ENCODE data around the gene TRIM61. TPM values are rescaled to one million over a fixed set of nuclear protein-coding genes. Genes with fewer than 3 reads are reported as not detected.
"Not testable (repeated sequence)": the region's sequence is repeated elsewhere in the genome, so short reads cannot be mapped to it uniquely, and the experiment has no call there.

Gene TRIM61
- polyA plus RNA-seq, 4 donors, result 0.55 to 6.2 TPM; not detected in 2

DNA sequence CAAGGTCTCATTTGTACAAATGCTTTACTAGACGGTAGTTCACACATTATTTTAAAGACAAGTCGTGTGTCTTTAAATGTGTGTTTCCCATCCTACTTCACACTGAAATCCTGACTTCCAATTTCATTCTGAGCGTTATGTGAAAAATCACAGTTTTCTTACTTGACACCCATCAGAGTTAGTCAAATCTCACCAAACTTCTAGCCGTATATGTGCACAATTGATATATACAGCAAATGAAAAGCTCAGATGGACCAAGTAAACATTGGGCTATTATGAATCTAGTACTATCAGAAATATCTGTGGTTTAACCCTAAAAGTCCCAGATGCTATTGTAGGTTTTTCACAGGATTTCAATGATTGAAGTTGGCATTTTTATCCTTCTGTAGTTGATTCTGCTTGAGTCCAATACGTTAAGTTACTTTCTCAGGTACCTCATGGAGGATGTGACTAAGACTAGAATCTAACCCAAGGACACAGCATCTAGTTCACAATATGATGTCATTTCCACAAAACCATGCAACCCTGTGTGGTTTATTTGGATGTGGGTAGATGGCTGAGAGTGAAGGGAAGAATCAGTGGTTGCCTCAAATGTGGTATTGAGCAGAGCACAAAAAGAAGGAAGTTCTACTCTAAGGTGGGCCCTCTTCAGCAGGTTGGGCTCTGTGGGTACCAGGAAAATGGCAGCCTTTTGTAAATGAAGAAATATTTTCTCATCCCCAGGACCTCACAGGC, 32.2 kb upstream of the TRIM61 start:
- Histone ChIP-seq H3K4me1 (ENCODE audit: control insufficient read depth in 3 of 3, insufficient read depth in 2 of 3, low read depth in 1 of 3, low read length in 2 of 3) (no peaks in the 10 kb centered on the region), H3K9me3 (ENCODE audit: control insufficient read depth in 2 of 2, insufficient read depth in 1 of 2, low read depth in 1 of 2, low read length in 1 of 2) (no peaks in the 10 kb centered on the region), H3K27ac (ENCODE audit: low read depth in 1 of 3, low read length in 2 of 3) (no peak overlapping the region), H3K36me3 (ENCODE audit: control insufficient read depth in 3 of 3, insufficient read depth in 2 of 3, low read depth in 1 of 3, low read length in 3 of 3) (no peaks in the 10 kb centered on the region), H3K27me3 (ENCODE audit: control insufficient read depth in 3 of 3, insufficient read depth in 3 of 3, low read length in 3 of 3) (peaks cover 0 to 4% (median 0%) of the 10 kb centered on the region in 3 donors), H3K4me3 (ENCODE audit: low read depth in 1 of 3, low read length in 3 of 3) (no peak overlapping the region)
- 70 to 78% (median 76%) methylated on average over 5 of the region's 5 CpGs for WGBS, 3 donors
- FAIRE-seq (no peak), DNase-seq (no peak)

DNA sequence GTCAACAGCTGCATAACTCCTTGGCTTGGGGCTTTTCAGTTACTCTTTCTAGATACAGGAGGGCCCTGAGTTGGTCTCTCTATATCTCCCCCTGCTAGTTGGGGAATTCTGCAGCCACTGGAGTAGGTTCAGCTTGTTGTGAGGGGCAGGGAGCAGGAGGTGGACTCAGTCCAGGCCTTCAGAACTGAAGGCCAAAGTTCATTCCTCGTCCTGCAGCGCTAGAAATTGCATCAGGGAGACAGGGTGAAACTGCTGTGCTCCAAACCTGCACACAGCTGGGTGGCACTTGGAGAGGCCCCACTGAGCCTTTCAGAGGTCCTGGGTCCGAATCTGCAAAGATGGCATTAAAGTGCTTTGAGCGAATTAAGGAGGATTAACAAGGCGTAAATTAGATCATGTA, 29.4 kb upstream of the TRIM61 start:
- DNase-seq (no peak), FAIRE-seq (no peak)
- Histone ChIP-seq H3K27me3 (ENCODE audit: control insufficient read depth in 3 of 3, insufficient read depth in 3 of 3, low read length in 3 of 3) (peaks cover 0 to 4% (median 0%) of the 10 kb centered on the region in 3 donors), H3K27ac (ENCODE audit: low read depth in 1 of 3, low read length in 2 of 3) (no peak overlapping the region), H3K4me1 (ENCODE audit: control insufficient read depth in 3 of 3, insufficient read depth in 2 of 3, low read depth in 1 of 3, low read length in 2 of 3) (no peaks in the 10 kb centered on the region), H3K9me3 (ENCODE audit: control insufficient read depth in 2 of 2, insufficient read depth in 1 of 2, low read depth in 1 of 2, low read length in 1 of 2) (no peaks in the 10 kb centered on the region), H3K4me3 (ENCODE audit: low read depth in 1 of 3, low read length in 3 of 3) (no peak overlapping the region), H3K36me3 (ENCODE audit: control insufficient read depth in 3 of 3, insufficient read depth in 2 of 3, low read depth in 1 of 3, low read length in 3 of 3) (no peaks in the 10 kb centered on the region)
- 54 to 73% (median 59%) methylated on average over 5 of the region's 5 CpGs for WGBS, 3 donors

DNA sequence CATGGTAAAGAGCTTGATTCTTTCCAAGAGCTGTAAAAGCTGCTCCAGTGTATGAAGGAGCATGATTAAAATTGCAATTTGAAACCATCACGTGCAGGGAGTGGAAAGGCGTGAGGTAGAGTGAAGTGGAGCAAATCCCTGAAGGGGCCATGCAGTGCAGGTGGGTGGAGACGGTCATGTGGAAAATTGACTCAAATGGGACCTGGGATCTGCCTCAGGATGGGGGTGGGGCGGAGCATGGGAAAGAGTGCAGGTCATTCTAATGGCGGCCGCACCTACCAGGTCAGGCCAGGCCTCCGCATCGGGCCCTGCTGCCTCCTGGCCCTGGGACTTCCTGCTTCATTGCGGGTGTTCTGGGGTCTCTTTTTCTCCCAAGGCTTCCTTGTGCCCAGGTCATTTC, 29.0 kb upstream of the TRIM61 start:
- H3K36me3 ChIP-seq (ENCODE audit: control insufficient read depth in 3 of 3, insufficient read depth in 2 of 3, low read depth in 1 of 3, low read length in 3 of 3), result no peaks in the 10 kb centered on the region
- DNase-seq (no peak), FAIRE-seq (no peak)
- H3K4me3 ChIP-seq (ENCODE audit: low read depth in 1 of 3, low read length in 3 of 3), result no peak overlapping the region
- no peaks in the 10 kb centered on the region for H3K4me1 ChIP-seq (ENCODE audit: control insufficient read depth in 3 of 3, insufficient read depth in 2 of 3, low read depth in 1 of 3, low read length in 2 of 3)
- no peaks in the 10 kb centered on the region for H3K9me3 ChIP-seq (ENCODE audit: control insufficient read depth in 2 of 2, insufficient read depth in 1 of 2, low read depth in 1 of 2, low read length in 1 of 2)
- H3K27ac ChIP-seq (ENCODE audit: low read depth in 1 of 3, low read length in 2 of 3), result no peak overlapping the region
- H3K27me3 ChIP-seq (ENCODE audit: control insufficient read depth in 3 of 3, insufficient read depth in 3 of 3, low read length in 3 of 3), result peaks cover 0 to 4% (median 0%) of the 10 kb centered on the region in 3 donors
- WGBS, 3 donors, result 67 to 89% (median 88%) methylated on average over 8 to 9 of the region's 9 CpGs

DNA sequence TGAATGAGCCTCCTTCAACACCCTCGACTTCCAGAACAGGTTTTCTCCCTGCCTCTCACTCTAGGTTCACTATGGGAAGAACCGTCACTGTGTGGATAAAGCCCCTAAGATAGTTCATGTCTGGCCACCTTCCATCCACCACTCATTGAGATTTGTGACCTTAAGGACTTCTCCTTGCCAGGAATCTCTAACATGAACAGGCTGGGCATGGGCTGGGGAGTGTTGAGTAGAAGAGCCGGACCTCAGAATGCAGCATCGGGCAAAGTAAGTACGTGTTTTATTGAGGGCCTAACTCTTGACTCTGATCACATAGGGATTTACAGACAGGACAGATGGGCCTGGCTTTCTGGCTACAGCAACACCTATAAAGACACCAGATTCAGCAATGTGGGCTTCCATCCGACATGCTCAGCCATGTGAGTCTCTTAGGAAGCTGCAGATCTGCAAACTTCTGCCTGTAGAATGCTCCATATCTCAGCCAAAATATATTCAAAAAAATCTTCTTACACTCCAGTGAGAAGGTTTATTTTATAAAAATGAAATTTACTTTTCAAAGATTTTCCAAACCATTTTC, 28.0 kb upstream of the TRIM61 start:
- 71 to 85% (median 79%) methylated on average over 6 of the region's 6 CpGs for WGBS, 3 donors
- FAIRE-seq, result no peak

DNA sequence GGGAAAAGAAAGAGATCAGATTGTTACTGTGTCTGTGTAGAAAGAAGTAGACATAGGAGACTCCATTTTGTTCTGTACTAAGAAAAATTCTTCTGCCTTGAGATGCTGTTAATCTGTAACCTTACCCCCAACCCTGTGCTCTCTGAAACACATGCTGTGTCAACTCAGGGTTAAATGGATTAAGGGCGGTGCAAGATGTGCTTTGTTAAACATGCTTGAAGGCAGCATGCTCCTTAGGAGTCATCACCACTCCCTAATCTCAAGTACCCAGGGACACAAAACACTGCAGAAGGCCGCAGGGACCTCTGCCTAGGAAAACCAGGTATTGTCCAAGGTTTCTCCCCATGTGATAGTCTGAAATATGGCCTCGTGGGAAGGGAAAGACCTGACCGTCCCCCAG, 24.5 kb upstream of the TRIM61 start:
- H3K9me3 ChIP-seq (ENCODE audit: control insufficient read depth in 2 of 2, insufficient read depth in 1 of 2, low read depth in 1 of 2, low read length in 1 of 2); H3K4me3 ChIP-seq (ENCODE audit: low read depth in 1 of 3, low read length in 3 of 3); FAIRE-seq; H3K4me1 ChIP-seq (ENCODE audit: control insufficient read depth in 3 of 3, insufficient read depth in 2 of 3, low read depth in 1 of 3, low read length in 2 of 3); H3K27ac ChIP-seq (ENCODE audit: low read depth in 1 of 3, low read length in 2 of 3); H3K27me3 ChIP-seq (ENCODE audit: control insufficient read depth in 3 of 3, insufficient read depth in 3 of 3, low read length in 3 of 3); DNase-seq; H3K36me3 ChIP-seq (ENCODE audit: control insufficient read depth in 3 of 3, insufficient read depth in 2 of 3, low read depth in 1 of 3, low read length in 3 of 3): not testable (repeated sequence)
- 25 to 59% (median 45%) methylated on average over 2 to 4 of the region's 4 CpGs for WGBS, 3 donors

More for the DNA sequence above, 28.0 kb upstream of the TRIM61 start:
- H3K27me3 ChIP-seq (ENCODE audit: control insufficient read depth in 3 of 3, insufficient read depth in 3 of 3, low read length in 3 of 3), result peaks cover 0 to under 1% (median 0%) of the 10 kb centered on the region in 3 donors
- H3K27ac ChIP-seq (ENCODE audit: low read depth in 1 of 3, low read length in 2 of 3), result no peak overlapping the region
- H3K9me3 ChIP-seq (ENCODE audit: control insufficient read depth in 2 of 2, insufficient read depth in 1 of 2, low read depth in 1 of 2, low read length in 1 of 2), result no peaks in the 10 kb centered on the region
- H3K4me3 ChIP-seq (ENCODE audit: low read depth in 1 of 3, low read length in 3 of 3), result no peak overlapping the region
- DNase-seq, result no peak
- H3K4me1 ChIP-seq (ENCODE audit: control insufficient read depth in 3 of 3, insufficient read depth in 2 of 3, low read depth in 1 of 3, low read length in 2 of 3), result no peaks in the 10 kb centered on the region
- H3K36me3 ChIP-seq (ENCODE audit: control insufficient read depth in 3 of 3, insufficient read depth in 2 of 3, low read depth in 1 of 3, low read length in 3 of 3), result no peaks in the 10 kb centered on the region

DNA sequence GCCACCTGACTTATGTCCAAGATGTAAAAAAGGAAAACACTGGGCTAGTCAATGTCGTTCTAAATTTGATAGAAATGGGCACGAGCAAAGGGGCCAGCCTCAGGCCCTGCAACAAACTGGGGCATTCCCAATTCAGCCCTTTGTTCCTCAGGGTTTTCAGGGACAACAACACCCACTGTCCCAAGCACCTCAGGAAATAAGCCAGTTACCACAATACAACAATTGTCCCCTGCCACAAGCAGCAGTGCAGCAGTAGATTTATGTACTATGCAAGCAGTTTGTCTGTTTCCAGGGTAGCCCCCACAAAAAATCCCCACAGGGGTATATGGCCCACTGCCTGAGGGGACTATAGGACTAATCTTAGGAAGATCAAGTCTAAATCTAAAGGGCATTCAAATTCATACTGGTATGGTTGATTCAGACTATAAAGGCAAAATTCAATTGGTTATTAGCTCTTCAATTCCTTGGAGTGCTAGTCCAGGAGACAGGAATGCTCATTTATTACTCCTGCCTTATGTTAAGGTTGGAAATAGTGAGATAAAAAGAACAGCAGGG, 21.1 kb upstream of the TRIM61 start:
- not testable (repeated sequence) for H3K36me3 ChIP-seq (ENCODE audit: control insufficient read depth in 3 of 3, insufficient read depth in 2 of 3, low read depth in 1 of 3, low read length in 3 of 3); FAIRE-seq
- WGBS, 3 donors, result 65 to 81% (median 75%) methylated on average over 2 of the region's 2 CpGs

DNA sequence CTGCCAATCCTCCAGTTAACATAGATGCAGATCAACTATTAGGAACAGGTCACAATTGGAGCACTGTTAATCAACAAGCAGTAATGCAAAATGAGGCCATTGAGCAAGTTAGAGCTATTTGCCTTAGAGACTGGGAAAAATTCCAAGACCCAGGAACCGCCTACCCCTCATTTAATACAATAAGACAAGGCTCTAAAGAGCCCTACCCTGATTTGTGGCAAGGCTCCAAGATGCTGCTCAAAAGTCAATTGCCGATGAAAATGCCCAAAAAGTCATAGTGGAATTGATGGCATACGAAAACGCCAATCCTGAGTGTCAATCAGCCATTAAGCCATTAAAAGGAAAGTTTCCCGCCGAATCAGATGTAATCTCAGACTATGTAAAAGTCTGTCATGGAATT, 20.5 kb upstream of the TRIM61 start:
- H3K4me3 ChIP-seq (ENCODE audit: low read depth in 1 of 3, low read length in 3 of 3), result no peak overlapping the region
- no peaks in the 10 kb centered on the region for H3K4me1 ChIP-seq (ENCODE audit: control insufficient read depth in 3 of 3, insufficient read depth in 2 of 3, low read depth in 1 of 3, low read length in 2 of 3)
- no peaks in the 10 kb centered on the region for H3K36me3 ChIP-seq (ENCODE audit: control insufficient read depth in 3 of 3, insufficient read depth in 2 of 3, low read depth in 1 of 3, low read length in 3 of 3)
- H3K27me3 ChIP-seq (ENCODE audit: control insufficient read depth in 3 of 3, insufficient read depth in 3 of 3, low read length in 3 of 3), result peaks cover 0 to 10% (median 0%) of the 10 kb centered on the region in 3 donors
- FAIRE-seq (no peak), DNase-seq (no peak)
- H3K27ac ChIP-seq (ENCODE audit: low read depth in 1 of 3, low read length in 2 of 3), result no peak overlapping the region
- WGBS, 3 donors, result 46 to 67% (median 55%) methylated on average over 6 of the region's 6 CpGs
- H3K9me3 ChIP-seq (ENCODE audit: control insufficient read depth in 2 of 2, insufficient read depth in 1 of 2, low read depth in 1 of 2, low read length in 1 of 2), result no peaks in the 10 kb centered on the region

More for the DNA sequence above, 21.1 kb upstream of the TRIM61 start:
- H3K27ac ChIP-seq (ENCODE audit: low read depth in 1 of 3, low read length in 2 of 3); DNase-seq; H3K9me3 ChIP-seq (ENCODE audit: control insufficient read depth in 2 of 2, insufficient read depth in 1 of 2, low read depth in 1 of 2, low read length in 1 of 2); H3K27me3 ChIP-seq (ENCODE audit: control insufficient read depth in 3 of 3, insufficient read depth in 3 of 3, low read length in 3 of 3); H3K4me3 ChIP-seq (ENCODE audit: low read depth in 1 of 3, low read length in 3 of 3); H3K4me1 ChIP-seq (ENCODE audit: control insufficient read depth in 3 of 3, insufficient read depth in 2 of 3, low read depth in 1 of 3, low read length in 2 of 3): not testable (repeated sequence)

DNA sequence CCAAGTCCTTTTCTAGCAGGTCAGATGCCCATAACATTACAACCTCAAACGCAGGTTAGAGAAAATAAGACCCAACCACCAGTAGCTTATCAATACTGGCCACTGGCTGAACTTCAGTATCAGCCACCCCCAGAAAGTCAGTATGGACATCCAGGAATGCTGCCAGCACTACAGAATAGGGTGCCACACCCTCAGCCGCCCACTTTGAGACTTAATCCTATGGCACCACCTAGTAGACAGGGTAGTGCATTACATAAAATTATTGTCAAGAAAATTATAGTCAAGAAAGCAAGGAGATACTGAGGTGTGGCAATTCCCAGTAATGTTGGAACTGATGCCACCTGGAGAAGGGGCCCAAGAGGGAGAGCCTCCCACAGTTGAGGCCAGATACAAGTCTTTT, 19.9 kb upstream of the TRIM61 start:
- no peak overlapping the region for H3K27ac ChIP-seq (ENCODE audit: low read depth in 1 of 3, low read length in 2 of 3)
- H3K27me3 ChIP-seq (ENCODE audit: control insufficient read depth in 3 of 3, insufficient read depth in 3 of 3, low read length in 3 of 3), result peaks cover 0 to 10% (median 0%) of the 10 kb centered on the region in 3 donors
- H3K4me1 ChIP-seq (ENCODE audit: control insufficient read depth in 3 of 3, insufficient read depth in 2 of 3, low read depth in 1 of 3, low read length in 2 of 3), result no peaks in the 10 kb centered on the region
- H3K36me3 ChIP-seq (ENCODE audit: control insufficient read depth in 3 of 3, insufficient read depth in 2 of 3, low read depth in 1 of 3, low read length in 3 of 3), result no peaks in the 10 kb centered on the region
- H3K9me3 ChIP-seq (ENCODE audit: control insufficient read depth in 2 of 2, insufficient read depth in 1 of 2, low read depth in 1 of 2, low read length in 1 of 2), result no peaks in the 10 kb centered on the region
- no peak overlapping the region for H3K4me3 ChIP-seq (ENCODE audit: low read depth in 1 of 3, low read length in 3 of 3)
- FAIRE-seq (no peak), DNase-seq (no peak)
- WGBS, 3 donors, result 64 to 85% (median 77%) methylated on average over 2 of the region's 2 CpGs
